K562 (cell line): ENCODE data around the gene FBXW7. TPM values are rescaled to one million over a fixed set of nuclear protein-coding genes. Genes with fewer than 3 reads are reported as not detected.

Experiments
- ARID1B ChIP-seq: fragments of 450-650 bp; IDR thresholded peaks from 2 replicates; pipeline ENCODE4 v1.6.1; 2016; ENCODE audit warnings: antibody characterized with exemption, mild to moderate bottlenecking, inconsistent platforms
- ARID2 ChIP-seq: fragments of 450-650 bp; IDR thresholded peaks from 2 replicates; pipeline ENCODE4 v1.6.1; 2017; ENCODE audit warnings: antibody characterized with exemption, mild to moderate bottlenecking
- FOXK2 ChIP-seq, 2 experiments: fragments of 450-650 bp; IDR thresholded peaks in 1 of 2; conservative IDR thresholded peaks in 1 of 2; 2 replicates each; pipeline ENCODE4 v1.6.1; 2016; ENCODE audit warnings: low read depth in 2 of 2, mild to moderate bottlenecking in 1 of 2
- HNRNPUL1 ChIP-seq: fragments of 200-400 bp; formaldehyde crosslinking; IDR thresholded peaks from 2 replicates; pipeline ENCODE4 v1.6.1; 2017; ENCODE audit warnings: low read length
- KAT7 ChIP-seq: sonication (generic); formaldehyde crosslinking; IDR thresholded peaks from 2 replicates; pipeline ENCODE4 v1.8.0; 2022; ENCODE audit warnings: missing genetic modification reagents, mild to moderate bottlenecking, borderline replicate concordance
- KDM5B ChIP-seq: fragments of 200-600 bp; sonication (generic); IDR thresholded peaks from 2 replicates; pipeline ENCODE4 v1.6.1; 2012; ENCODE audit warnings: low read depth, mild to moderate bottlenecking, moderate library complexity, low read length, control low read depth, inconsistent platforms; ENCODE audit not compliant: insufficient replicate concordance
- MTA3 ChIP-seq: fragments of 450-650 bp; formaldehyde crosslinking; IDR thresholded peaks from 2 replicates; pipeline ENCODE4 v1.6.1; 2017; ENCODE audit warnings: mild to moderate bottlenecking, borderline replicate concordance
- NR3C1 ChIP-seq: sonication (generic); formaldehyde crosslinking; IDR thresholded peaks from 2 replicates; pipeline ENCODE4 v1.8.1; 2022; ENCODE audit warnings: missing genetic modification reagents
- PCBP2 ChIP-seq: fragments of 200-400 bp; formaldehyde crosslinking; IDR thresholded peaks from 2 replicates; pipeline ENCODE4 v1.6.1; 2018; ENCODE audit warnings: low read length, low read depth, mild to moderate bottlenecking, moderate library complexity; ENCODE audit not compliant: poor library complexity, severe bottlenecking
- RAD21 ChIP-seq, 2 experiments: fragments of 250-450 bp in 1 of 2; fragments of 450-650 bp in 1 of 2; sonication (Bioruptor Pico) in 1 of 2; formaldehyde crosslinking in 1 of 2; IDR thresholded peaks in 1 of 2; conservative IDR thresholded peaks in 1 of 2; 2 replicates each; pipeline versions ENCODE4 v1.4.0 to v1.8.0; 2020 to 2022; ENCODE audit warnings: mild to moderate bottlenecking in 2 of 2, moderate library complexity in 1 of 2
- SREBF1 ChIP-seq: fragments of 150-350 bp; IDR thresholded peaks from 2 replicates; pipeline ENCODE4 v1.6.1; 2014; ENCODE audit warnings: antibody characterized with exemption, low read depth, low read length, borderline replicate concordance
- ZFX ChIP-seq: sonication (generic); formaldehyde crosslinking; IDR thresholded peaks from 2 replicates; pipeline ENCODE4 v1.8.0; 2022; ENCODE audit warnings: mild to moderate bottlenecking, missing genetic modification reagents, moderate library complexity
- ZNF444 ChIP-seq: fragments of 250-450 bp; sonication (Bioruptor Pico); IDR thresholded peaks from 2 replicates; pipeline ENCODE4 v1.4.0; 2020; ENCODE audit warnings: mild to moderate bottlenecking, moderate library complexity
- ZNF57 ChIP-seq: fragments of 450-650 bp; formaldehyde crosslinking; IDR thresholded peaks from 2 replicates; pipeline ENCODE4 v1.4.0; 2020; ENCODE audit warnings: mild to moderate bottlenecking, moderate library complexity
- polyA plus RNA-seq, 8 experiments: library from polyadenylated mRNA; depleted of rRNA in 4 of 8; stranded (reverse) in 5 of 8; unstranded in 3 of 8; fragments of >200 nt; fragmentation: Nextera tagmentation in 2 of 8; fragmentation: Illumina TruSeq in 1 of 8; extraction: Ambion mirVana in 2 of 8; extraction: Trizol in 1 of 8; gene quantifications; 2 replicates each; pipeline versions ENCODE4 v1.2.1 to v1.2.3, GENCODE V29; 2011 to 2014; ENCODE audit warnings: inconsistent platforms in 1 of 8, missing spikeins in 1 of 8
- total RNA-seq, 7 experiments: library from RNA; depleted of rRNA in 6 of 7; stranded (reverse); fragments of >200 nt in 6 of 7; fragmentation: Illumina TruSeq in 2 of 7; extraction: Trizol in 2 of 7; gene quantifications; 2 replicates each; pipeline versions ENCODE4 v1.2.1 to v1.2.3, GENCODE V29; 2011 to 2021; ENCODE audit warnings: low replicate concordance in 1 of 7
- TF ChIP-seq, protein P1 (sequence below): fragments of 200-800 bp; sonication (Bioruptor generic); IDR thresholded peaks from 2 replicates; pipeline ENCODE4 v1.6.1; 2017; ENCODE audit warnings: missing genetic modification characterization, missing compliant biosample characterization
- TF ChIP-seq, protein P2 (sequence below): IDR thresholded peaks from 2 replicates; pipeline ENCODE4 v1.6.1; 2014; ENCODE audit warnings: antibody characterized with exemption

FBXW7 gene
- total and polyA plus RNA-seq, 9 of the 15 experiments (the other 6 are each of a cell fraction or from before 2014, with no cell fraction given), result 6.8 to 44.2 (median 16.4) TPM

DNA sequence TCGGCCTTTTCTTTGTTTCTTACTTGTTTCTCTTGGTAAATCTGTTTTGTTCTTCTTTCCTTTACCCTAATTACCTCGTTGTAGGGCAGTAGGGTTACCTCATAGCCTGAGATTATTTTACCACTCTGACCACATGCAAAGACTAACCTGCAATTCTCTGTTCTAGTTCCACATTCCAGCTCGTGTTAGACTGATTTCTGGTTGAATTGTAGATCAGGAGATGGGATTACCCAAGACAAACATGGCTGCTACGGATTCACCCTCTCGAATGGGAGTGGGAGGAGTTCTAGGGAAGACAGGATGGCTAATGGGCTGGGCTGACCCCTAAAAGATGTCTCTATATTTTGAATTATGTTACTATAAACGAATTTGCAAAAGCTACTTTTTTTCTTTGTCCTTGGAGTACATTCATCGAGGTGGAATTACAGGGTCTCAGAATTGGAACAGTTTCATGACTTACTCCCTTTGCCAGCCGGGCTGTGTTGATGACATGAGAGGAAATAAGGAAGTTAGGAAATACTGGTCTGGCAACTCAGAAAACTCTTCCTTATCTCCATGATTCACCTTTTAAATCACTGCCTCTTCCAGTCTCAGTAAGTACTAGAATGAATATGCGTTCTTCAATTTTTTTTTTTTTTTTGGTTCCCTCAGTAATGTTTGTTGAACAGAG is 36.7 kb upstream of the FBXW7 start (continued):
- TF ChIP-seq HNRNPUL1 (no peak), ZFX (CRISPR knock-in tag) (no peak), MTA3 (no peak), PCBP2 (no peak), ZNF444 (CRISPR knock-in tag) (no peak), KAT7 (CRISPR knock-in tag) (no peak), ARID2 (no peak), RAD21 (CRISPR knock-in tag; conservative IDR thresholded peaks at IDR 0.05 in 1 of 2, IDR thresholded peaks at IDR 0.05 in 1 of 2) (no peak), FOXK2 (conservative IDR thresholded peaks at IDR 0.05 in 1 of 2, IDR thresholded peaks at IDR 0.05 in 1 of 2; ENCODE audit: low read depth in 2 of 2) (no peak), NR3C1 (CRISPR knock-in tag) (no peak), KDM5B (no peak), SREBF1 (no peak), ARID1B (peak; percentile 92), ZNF57 (CRISPR knock-in tag) (no peak)
- TF ChIP-seq, protein P1, sequence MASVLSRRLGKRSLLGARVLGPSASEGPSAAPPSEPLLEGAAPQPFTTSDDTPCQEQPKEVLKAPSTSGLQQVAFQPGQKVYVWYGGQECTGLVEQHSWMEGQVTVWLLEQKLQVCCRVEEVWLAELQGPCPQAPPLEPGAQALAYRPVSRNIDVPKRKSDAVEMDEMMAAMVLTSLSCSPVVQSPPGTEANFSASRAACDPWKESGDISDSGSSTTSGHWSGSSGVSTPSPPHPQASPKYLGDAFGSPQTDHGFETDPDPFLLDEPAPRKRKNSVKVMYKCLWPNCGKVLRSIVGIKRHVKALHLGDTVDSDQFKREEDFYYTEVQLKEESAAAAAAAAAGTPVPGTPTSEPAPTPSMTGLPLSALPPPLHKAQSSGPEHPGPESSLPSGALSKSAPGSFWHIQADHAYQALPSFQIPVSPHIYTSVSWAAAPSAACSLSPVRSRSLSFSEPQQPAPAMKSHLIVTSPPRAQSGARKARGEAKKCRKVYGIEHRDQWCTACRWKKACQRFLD (CRISPR knock-in tag), result no peak
- TF ChIP-seq, protein P2, sequence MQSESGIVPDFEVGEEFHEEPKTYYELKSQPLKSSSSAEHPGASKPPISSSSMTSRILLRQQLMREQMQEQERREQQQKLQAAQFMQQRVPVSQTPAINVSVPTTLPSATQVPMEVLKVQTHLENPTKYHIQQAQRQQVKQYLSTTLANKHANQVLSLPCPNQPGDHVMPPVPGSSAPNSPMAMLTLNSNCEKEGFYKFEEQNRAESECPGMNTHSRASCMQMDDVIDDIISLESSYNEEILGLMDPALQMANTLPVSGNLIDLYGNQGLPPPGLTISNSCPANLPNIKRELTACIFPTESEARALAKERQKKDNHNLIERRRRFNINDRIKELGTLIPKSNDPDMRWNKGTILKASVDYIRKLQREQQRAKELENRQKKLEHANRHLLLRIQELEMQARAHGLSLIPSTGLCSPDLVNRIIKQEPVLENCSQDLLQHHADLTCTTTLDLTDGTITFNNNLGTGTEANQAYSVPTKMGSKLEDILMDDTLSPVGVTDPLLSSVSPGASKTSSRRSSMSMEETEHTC, result no peak
